ENCODE measurements around the gene RAB26.

The RAB26 gene

DNA sequence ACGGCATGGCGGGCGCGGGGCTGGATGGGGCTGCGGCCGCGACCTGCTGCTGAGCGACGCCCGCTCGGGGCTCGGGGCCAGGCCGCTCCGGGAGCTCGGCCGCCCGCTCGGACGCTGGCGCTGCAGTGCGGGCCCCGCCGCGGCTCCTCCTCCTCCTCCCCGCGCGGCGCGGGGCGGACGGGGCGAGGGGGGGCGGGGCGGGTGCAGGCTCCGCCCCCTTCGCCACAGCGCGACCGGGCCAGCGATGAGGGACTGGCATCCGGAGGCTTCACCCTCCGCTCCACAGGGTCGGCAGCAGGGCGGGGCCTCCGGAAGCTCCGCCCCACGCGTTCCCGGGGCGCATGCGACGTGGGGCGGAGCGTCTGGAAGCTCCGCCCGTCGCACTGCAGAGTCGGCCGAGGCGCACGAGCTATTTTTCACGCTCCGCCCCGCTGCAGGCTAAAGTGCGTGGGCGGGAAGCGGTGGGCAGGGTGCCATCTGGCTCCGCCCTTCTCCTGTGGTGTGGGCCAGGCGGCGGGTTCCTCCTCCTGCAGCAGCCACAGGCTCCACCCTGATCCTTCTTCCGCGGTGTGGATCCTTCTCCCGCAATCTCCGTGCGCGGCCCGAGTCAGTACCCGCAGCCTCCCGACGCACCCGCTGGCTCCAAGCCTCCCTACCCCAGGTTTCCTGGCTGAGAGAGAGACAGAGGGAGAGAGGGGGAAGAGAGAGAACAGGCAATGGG, 12.5 kb upstream of the RAB26 start, which contains the start of gene PKD1:
PKD1 (minus strand) TSS at position 129 of the 721 bp plus-strand sequence. CDS start 209 bp downstream, outside the sequence.
- peak; percentile 89 for ATAC-seq

- ATAC-seq: no peak
- TF ChIP-seq CSDC2 (CRISPR knock-in tag; IDR thresholded peaks at IDR 0.05): no peak
- TF ChIP-seq, protein P1, sequence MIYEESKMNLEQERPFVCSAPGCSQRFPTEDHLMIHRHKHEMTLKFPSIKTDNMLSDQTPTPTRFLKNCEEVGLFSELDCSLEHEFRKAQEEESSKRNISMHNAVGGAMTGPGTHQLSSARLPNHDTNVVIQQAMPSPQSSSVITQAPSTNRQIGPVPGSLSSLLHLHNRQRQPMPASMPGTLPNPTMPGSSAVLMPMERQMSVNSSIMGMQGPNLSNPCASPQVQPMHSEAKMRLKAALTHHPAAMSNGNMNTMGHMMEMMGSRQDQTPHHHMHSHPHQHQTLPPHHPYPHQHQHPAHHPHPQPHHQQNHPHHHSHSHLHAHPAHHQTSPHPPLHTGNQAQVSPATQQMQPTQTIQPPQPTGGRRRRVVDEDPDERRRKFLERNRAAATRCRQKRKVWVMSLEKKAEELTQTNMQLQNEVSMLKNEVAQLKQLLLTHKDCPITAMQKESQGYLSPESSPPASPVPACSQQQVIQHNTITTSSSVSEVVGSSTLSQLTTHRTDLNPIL (CRISPR knock-in tag; IDR thresholded peaks at IDR 0.05; ENCODE audit: low read depth): no peak
- no peak for TF ChIP-seq CSRNP3 (CRISPR knock-in tag; IDR thresholded peaks at IDR 0.05)
- TF ChIP-seq ZNF70 (CRISPR knock-in tag; IDR thresholded peaks at IDR 0.05): no peak
- TF ChIP-seq, protein P2, sequence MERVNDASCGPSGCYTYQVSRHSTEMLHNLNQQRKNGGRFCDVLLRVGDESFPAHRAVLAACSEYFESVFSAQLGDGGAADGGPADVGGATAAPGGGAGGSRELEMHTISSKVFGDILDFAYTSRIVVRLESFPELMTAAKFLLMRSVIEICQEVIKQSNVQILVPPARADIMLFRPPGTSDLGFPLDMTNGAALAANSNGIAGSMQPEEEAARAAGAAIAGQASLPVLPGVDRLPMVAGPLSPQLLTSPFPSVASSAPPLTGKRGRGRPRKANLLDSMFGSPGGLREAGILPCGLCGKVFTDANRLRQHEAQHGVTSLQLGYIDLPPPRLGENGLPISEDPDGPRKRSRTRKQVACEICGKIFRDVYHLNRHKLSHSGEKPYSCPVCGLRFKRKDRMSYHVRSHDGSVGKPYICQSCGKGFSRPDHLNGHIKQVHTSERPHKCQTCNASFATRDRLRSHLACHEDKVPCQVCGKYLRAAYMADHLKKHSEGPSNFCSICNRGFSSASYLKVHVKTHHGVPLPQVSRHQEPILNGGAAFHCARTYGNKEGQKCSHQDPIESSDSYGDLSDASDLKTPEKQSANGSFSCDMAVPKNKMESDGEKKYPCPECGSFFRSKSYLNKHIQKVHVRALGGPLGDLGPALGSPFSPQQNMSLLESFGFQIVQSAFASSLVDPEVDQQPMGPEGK (CRISPR knock-in tag; IDR thresholded peaks at IDR 0.05; ENCODE audit: borderline replicate concordance): no peak
- no peak for TF ChIP-seq BACH2 (CRISPR knock-in tag; IDR thresholded peaks at IDR 0.05; ENCODE audit: borderline replicate concordance)
- TF ChIP-seq ZFP3 (CRISPR knock-in tag; IDR thresholded peaks at IDR 0.05): no peak
- TF ChIP-seq SNAI2 (CRISPR knock-in tag; IDR thresholded peaks at IDR 0.05): no peak
- no peak for TF ChIP-seq ESRRG (CRISPR knock-in tag; IDR thresholded peaks at IDR 0.05)
- TF ChIP-seq PPARA (CRISPR knock-in tag; IDR thresholded peaks at IDR 0.05; ENCODE audit: borderline replicate concordance): no peak
- TF ChIP-seq TSHZ2 (CRISPR knock-in tag; IDR thresholded peaks at IDR 0.05): no peak
- TF ChIP-seq ISL1 (CRISPR knock-in tag; IDR thresholded peaks at IDR 0.05): no peak
- TF ChIP-seq GLIS3 (CRISPR knock-in tag; IDR thresholded peaks at IDR 0.05): no peak
- TF ChIP-seq ZNF565 (CRISPR knock-in tag; conservative IDR thresholded peaks at IDR 0.05; ENCODE audit: low read depth): no peak
- no peak for TF ChIP-seq ZNF8 (CRISPR knock-in tag; IDR thresholded peaks at IDR 0.05)
Measured at GRCh38 chr16:2142942-2143877, 5.2 kb upstream of the RAB26 start.

DNA sequence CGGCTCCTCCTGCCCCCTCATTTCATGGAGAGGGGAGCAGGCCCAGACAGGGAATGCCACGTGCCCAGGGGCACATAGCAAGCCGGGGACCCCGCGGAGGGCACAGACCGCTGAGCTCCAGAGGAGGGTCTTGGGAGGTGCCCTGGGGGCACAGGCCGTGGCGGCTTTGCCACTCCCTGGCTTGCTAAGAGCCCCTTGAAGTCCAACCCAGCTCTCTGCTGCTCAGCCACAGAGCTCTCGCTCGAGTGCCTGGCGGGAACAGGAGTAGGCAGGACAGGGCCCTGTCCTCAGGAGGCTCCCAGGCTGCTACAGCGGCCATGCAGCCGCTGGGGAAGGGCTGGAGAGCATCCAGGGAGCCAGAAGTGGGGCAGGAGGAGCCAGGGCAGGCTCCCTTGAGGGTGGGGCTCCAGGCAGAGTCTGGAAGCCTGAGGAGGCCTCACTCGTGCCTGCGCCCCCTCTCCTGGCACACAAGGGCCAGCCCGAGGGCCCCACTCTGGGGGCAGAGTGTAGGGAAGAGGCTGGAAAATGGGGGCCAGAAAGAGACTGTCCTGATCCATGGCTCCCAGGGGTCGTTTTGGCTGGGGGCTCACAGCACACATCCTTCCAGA, 4.4 kb upstream of the RAB26 start:
- no peak for ATAC-seq
- TF ChIP-seq GLIS3 (CRISPR knock-in tag; IDR thresholded peaks at IDR 0.05) (no peak), TSHZ2 (CRISPR knock-in tag; IDR thresholded peaks at IDR 0.05) (no peak), RARB (CRISPR knock-in tag; IDR thresholded peaks at IDR 0.05) (no peak), ZC3H10 (CRISPR knock-in tag; IDR thresholded peaks at IDR 0.05) (no peak), ESRRG (CRISPR knock-in tag; IDR thresholded peaks at IDR 0.05) (no peak), ZFP3 (CRISPR knock-in tag; IDR thresholded peaks at IDR 0.05) (no peak), CSRNP3 (CRISPR knock-in tag; IDR thresholded peaks at IDR 0.05) (no peak), ZNF8 (CRISPR knock-in tag; IDR thresholded peaks at IDR 0.05) (no peak), SNAI2 (CRISPR knock-in tag; IDR thresholded peaks at IDR 0.05) (no peak), TCF4 (CRISPR knock-in tag; IDR thresholded peaks at IDR 0.05; ENCODE audit: borderline replicate concordance) (no peak), ZFP30 (CRISPR knock-in tag; IDR thresholded peaks at IDR 0.05) (no peak)
- TF ChIP-seq, protein P1 (CRISPR knock-in tag; IDR thresholded peaks at IDR 0.05; ENCODE audit: low read depth): no peak

All from SK-N-SH treated with all-trans-retinoic acid at 6 μM for 48 hours (cell line).